ENCODE data around the gene SIRPB2.
"Not testable (repeated sequence)": the region's sequence is repeated elsewhere in the genome, so short reads cannot be mapped to it uniquely, and the experiment has no call there.

SIRPB2 gene

DNA sequence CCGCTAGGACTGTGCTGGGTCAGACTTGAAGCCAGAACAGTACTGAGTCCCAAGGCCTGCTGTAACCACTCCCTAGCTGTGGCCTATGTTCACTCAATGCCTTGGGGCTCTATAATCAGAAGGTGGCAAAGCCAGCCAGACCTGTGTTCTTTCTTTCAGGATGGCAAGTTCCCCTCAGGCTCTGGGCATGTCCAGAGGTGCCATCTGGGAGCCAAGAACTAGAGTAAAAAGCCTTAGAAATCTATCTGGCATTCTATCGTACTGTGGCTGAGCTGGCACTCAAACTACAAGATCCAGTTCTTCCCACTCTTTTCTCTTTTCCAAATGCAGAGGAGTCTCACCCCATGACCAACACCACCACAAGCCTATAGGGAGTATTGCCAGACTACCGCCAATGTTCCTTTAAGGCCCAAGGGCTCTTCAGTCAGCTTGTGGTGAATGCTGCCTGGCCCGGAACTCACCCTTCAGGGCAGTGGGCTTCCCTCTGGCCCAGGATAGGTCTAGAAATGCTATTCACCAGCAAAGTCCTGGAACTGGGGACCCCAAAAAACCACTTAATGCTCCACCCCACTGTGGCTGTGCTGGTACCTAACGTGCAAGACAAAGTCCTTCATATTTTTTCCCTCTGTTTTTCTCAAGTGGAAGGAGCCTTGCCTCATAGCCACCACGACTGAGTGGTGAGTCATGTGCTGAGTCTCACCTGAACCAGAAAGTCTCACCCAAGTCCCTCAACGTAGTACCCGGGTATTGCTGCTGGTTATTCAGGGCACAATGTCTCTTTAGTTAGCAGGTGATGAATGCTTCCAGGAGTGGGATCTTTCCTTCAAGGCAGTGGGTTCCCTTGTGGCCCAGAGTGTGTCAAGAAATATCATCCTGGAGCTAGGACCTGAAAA is 8.6 kb upstream of the SIRPB2 start:
- DNase-seq: no peak

DNA sequence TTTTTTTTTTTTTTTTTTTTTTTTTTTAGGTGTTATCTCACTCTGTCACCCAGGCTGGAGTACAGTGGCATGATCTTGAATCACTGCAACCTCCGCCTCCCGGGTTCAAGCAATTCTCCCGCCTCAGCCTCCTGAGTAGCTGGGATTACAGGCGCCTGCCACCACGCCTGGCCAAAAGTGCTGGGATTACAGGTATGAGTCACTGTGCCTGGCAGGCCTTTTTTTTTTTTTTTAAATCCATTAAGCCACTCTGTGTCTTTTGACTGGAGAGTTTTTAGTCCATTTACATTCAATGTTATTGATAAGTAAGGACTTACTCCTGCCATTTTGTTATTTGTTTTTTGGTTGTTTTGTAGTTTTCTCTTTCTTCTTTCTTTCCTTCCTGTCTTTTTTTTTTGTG is 6.2 kb upstream of the SIRPB2 start:
- DNase-seq: not testable (repeated sequence)

DNA sequence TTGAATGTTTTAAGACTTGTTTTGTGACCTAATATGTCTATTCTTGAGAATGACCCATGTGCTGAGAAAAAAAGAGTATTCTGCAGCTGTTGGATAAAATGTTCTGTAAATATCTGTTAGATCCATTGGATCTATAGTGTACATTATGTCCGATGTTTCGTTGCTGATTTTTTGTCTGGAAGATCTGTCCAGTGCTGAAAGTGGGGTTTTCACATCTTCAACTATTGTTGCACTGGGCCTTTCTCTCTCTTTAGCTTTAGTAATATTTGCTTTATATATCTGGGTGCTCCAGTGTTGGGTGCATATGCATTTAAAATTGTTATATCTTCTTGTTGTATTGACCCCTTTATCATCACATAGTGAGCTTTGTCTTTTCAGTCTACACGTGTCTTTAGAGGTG is 5.7 kb upstream of the SIRPB2 start:
- DNase-seq: no peak

- no peak for DNase-seq
Measured at GRCh38 chr20:1494436-1494835, 3.2 kb upstream of the SIRPB2 start.

GRCh38 chr20:1493536-1493935 is 2.3 kb upstream of the SIRPB2 start:
- no peak for DNase-seq

DNA sequence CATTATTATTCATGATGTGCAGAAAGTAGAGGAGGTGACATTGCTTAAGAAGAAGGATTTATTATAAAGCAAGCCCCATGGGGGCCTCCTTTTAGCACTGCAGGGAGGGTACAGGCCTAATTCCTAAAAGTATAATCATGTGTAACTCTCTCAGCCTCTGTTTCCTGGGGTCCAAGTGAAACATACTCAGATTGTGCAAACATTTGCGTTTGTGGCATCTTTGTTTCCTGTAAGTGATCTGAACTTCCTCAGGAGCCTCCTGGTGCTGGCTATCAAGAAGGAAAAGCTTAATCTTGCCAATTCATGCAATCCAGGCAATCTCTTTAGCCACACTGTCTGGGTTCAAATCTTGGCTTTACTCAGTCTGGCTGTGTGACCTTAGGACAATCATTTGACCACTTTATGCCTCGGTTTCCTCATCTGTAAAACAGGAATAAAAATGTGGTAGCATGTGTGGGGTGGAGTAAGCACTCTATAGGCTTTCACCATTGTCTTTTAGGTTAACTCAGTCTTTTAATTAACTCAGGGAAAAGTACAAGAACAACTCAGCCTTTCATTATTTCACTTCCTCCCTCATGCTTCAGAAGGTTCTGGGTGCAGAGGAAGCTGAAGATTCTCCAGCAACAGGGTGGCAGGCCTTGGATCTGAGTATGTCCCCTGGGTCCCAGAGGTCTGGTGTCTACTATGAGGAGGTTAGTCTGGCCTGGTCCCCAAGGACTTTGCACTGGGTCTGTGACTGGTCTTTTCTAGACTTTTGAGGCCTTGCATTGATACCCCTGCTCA is 831 bp upstream of the SIRPB2 start:
- no peak for DNase-seq

GRCh38 chr20:1490643-1491195 is 501 bp downstream of the SIRPB2 start:
- no peak for DNase-seq

- no peak for DNase-seq
Measured at GRCh38 chr20:1489764-1490436, 1.3 kb downstream of the SIRPB2 start.

DNA sequence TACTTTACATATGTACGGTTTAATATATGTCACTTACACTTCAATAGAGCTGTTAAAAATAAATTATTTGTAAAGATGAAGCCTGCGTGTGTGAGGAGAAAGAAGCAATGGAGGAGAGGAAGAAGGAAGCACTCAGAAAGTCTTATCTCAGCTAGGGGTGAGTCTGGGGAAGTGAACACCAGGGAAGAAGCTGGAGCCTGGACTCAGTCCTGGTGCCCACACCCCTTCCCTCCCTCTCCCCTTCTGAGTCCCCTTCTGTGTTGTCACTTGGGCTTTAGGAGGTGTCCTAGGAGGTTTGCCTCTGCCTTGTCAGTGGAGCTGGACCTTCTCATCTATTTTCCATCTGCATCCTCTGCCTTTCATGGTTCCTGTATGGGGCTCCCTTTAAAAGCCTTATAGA is 1.9 kb downstream of the SIRPB2 start:
- DNase-seq: no peak

DNA sequence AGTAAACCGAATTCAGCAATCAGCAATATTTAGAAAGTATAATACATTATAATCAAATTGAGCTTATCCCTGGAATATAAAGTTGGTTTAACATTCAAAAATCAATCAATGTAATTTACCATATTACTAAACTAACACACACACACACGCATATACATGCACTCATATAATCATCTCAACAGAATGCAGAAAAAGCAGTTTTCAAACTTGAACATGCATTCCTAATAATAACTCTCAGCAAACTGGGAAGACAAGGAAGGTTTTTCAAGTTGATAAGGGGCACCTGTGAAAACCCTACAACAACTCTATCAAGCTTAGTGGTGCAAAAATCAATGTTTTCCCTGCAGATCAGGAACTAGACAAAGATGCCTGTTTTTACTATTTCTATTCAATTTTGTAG is 4.7 kb downstream of the SIRPB2 start:
- no peak for DNase-seq

- no peak for DNase-seq
Measured at GRCh38 chr20:1484438-1485116, 6.6 kb downstream of the SIRPB2 start.

- DNase-seq: no peak
Measured at GRCh38 chr20:1479831-1480595, 11.2 kb downstream of the SIRPB2 start.

DNA sequence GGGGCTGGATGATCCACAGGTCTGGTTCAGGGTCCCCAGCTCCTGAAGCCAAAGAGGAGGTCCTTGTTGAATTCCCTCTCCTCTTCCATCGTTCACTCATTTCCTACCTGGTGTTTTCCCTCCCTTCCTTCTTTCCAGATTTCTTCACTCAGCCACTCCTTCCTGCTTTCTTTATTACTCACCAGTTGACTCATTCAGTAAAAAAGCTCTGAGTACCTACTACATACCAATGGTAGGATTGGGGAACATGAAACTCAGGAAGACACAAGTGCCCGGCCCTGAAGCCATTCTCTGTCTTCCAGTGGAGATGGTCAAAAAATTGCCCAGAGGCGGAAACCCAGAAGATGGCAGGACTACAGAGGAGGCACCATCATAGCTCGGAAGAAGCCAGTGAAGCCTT is 12.7 kb downstream of the SIRPB2 start:
- DNase-seq: no peak

GRCh38 chr20:1477896-1478490 is 13.2 kb downstream of the SIRPB2 start:
- DNase-seq: no peak

- DNase-seq: no peak
Measured at GRCh38 chr20:1474817-1475603, 16.2 kb downstream of the SIRPB2 start.

- no peak for DNase-seq
Measured at GRCh38 chr20:1474325-1474724, 16.9 kb downstream of the SIRPB2 start.

GRCh38 chr20:1473246-1474220 is 17.7 kb downstream of the SIRPB2 start:
- no peak for DNase-seq

DNA sequence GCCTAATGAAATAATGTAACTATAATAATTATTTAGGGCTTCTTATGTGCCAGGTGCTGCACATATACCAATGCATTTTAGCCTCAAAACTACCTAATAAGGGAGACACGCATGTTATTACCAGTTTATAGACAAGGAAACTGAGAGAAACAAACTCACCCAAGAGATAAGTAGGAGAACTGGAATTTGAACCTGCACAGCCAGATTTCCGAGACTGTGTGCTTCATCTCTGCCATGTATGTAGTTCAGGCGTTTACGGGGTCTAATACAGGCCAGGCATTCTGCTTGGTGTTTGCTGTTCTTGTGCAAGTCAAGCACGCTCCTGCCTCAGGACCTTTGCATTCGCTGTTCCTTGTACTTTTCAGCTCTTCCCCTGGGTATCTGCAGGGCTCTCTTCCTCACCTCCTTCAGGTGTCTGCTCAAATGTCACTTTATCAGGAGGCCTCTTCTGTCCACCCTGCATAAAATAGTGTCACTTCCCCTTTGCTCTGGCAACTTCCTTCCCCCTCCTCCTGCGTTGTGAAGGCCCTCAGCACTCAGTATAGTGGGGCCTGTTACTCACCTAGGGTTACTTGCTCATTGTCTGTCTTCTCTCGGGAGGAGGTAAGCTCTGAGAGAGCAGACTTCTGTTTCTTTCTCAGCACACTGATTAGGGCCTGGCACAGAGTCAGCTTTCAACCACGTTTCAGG is 18.5 kb downstream of the SIRPB2 start:
- no peak for DNase-seq

- no peak for DNase-seq
Measured at GRCh38 chr20:1471242-1471641, 20.0 kb downstream of the SIRPB2 start.
